GM21786 (cell line): ENCODE data around the gene CDC5L.
"Not testable (repeated sequence)": the region's sequence is repeated elsewhere in the genome, so short reads cannot be mapped to it uniquely, and the experiment has no call there.

Experiments
- ATAC-seq: cut with Tn5 transposase; IDR thresholded peaks from one replicate; pipeline ENCODE4 v1.9.1; 2021; ENCODE audit not compliant: unreplicated experiment

CDC5L gene

DNA sequence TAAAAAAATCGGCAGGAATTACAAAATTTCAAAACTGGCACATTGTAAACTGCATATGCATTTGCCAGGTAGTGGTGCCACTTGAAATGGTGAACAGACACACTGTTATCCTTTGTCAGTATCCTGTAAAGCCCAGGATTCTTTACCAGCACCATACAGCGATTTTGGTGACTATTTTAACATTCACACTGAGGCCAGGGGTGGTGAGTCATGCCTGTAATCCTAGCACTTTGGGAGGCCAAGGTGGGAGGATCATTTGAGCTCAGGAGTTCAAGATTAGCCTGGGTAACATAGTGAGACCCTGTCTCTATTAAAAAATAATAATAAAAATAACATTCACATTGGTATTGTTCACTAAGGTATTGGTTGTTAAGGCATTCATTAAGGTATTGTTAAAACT lies 61.7 kb downstream of the CDC5L start:
- ATAC-seq = not testable (repeated sequence)

- no peak for ATAC-seq
Observed at GRCh38 chr6:44451803-44452695, 64.5 kb downstream of the CDC5L start.

- no peak for ATAC-seq
Observed at GRCh38 chr6:44452725-44453124, 65.2 kb downstream of the CDC5L start.

DNA sequence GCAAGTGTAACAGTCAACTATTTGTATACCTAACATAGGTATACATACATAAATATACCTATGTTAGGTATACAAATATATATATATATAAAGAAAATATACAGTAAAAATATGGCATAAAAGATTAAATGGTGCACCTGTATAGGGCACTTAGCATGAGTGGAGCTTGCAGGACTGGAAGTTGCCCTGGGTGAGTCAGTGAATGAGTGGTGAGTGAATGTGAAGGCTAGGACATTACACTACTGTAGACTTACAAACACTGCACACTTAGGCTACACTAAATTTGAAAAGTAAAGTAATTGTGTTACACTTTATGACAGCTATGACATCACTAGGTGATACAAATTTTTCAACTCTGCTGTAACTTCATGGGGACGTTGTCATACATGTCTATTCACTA lies 65.6 kb downstream of the CDC5L start:
- ATAC-seq = no peak

GRCh38 chr6:44454198-44454597 lies 66.7 kb downstream of the CDC5L start:
- ATAC-seq = no peak

DNA sequence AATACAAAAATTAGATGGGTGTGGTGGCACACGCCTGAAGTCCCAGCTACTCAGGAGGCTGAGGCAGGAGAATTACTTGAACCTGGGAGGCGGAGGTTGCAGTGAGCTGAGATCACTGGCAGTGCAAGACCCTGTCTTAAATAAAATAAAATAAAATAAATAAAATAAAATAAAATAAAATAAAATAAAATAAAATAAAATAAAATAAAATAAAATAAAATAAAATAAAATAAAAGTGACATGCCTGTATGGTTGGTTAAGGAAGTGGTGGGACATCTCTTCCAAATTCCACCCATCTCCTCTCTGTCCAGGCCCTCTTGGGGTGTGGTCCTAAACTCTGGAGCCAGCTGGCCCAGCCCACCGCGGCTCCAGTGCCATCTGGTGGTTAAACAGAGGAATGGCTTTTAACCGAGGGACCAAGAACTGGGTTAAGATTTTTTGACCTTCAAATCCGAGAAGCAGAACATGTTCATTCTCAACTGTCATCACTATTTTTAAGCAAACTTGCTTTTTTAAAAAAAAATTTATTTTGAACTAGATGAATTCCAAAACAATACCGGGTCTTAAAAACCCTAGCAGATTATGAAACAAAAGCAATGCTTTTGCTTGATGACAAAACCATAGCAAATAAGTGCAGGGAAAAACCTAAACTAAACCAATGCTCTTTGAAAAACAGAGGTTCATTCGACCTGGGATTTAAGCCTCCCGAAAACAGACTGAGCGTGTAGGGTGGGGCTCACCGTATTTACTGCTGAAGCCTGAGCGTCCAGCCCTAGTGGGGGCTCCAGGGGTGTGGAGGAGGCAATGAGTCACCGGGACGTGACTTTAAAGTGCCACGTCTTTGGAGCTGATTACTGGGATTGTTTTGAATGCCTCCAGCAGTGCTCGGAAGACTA lies 68.8 kb downstream of the CDC5L start:
- ATAC-seq = peak; percentile 58

DNA sequence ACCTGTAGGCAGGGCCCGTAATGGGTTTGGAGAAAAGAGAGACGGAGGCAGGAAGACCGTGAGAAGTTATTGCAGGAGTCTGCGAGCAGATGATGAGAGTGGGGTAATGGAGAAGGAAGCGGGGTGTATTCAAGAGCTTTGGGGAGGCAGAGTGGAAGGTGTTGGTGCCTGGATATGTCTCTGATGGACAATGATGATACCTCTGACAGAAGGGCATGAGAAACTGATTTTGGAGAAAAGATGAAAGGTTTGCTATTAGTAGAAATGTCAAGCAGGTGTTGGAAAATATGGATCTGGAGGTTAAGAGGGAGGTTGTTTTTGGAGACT lies 69.4 kb downstream of the CDC5L start:
- ATAC-seq = no peak

GRCh38 chr6:44457596-44457995 lies 70.1 kb downstream of the CDC5L start:
- no peak for ATAC-seq

DNA sequence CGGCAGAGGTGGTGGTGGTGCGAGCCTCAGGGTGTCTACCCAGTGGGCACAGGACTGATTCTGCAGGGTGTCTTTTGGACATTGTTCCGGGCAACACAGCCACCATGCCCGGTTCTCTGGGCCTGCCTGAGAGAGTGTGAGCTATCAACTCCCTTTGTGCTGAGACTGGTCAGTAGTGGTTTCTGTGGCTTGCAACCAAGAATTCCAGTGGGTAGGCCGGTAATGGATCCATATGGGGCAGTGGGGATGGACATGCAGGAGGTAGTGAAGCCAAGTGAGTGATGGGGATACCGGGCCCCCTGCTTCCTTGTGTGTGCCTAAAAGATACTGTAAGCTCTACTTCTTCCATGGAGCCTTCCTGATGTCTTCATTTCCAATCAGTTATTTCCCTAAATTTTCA lies 71.0 kb downstream of the CDC5L start:
- ATAC-seq = no peak

DNA sequence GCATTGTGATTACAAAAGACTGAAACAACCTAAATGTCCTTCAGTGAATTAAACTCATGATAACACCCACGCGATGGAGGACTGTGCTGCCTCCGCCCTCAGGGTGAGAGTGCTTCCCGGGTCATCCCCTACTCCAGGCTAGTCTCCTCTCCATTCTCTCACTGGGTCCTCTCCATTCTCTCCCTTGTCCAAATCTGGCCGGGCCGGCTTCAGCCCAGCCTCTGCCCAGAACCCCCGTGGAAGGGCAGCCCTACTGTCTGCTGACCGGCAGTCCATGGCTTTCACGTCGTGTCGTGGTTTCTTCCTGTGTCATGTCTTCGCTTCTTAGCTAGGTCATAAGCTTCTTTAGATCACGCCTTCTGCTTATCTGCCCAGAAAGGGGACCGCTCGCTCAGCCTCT lies 74.8 kb downstream of the CDC5L start:
- no peak for ATAC-seq

DNA sequence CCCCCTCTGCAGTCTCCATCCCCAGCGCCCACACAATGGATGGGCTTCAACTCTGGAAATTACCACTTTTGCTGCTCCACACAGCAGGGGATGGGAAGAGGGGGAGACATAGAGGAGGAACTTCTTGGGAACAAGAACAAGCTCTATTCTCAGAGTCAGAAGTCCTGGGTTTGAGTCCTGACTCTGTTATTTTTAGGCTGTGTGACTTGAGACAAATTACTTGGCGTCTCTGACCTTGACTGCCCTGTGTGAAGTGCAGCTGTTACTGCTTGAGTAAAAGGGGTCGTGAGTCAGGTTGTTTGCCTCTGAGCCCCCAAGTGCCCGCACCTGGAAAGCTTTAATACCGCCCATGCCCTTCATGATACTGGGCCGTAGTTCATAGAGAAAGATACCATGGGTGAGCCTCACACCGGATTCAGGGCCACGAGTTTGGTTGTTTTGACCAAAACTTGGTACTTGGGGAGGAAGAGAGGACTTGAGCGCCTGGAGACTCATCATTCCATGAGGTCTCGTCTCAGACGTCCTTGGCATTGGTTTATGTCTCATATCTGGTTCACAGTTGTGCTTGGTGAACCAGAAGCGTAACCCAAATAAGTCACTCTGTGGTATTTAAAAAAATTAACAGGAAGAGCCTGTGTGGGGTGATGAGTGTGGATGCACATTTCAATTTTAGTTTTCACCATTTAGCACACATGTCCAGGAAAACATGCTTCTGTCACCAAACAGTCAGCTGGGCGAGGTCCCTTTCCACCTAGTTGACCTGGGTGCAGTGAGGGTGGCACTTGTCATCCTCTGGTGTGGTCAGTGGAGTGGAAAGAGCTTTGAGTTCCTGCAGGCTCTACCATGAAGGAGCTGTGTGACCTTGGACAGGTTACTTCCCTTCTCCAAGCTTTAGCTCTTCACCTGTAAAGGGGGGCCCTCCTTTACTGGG lies 75.6 kb downstream of the CDC5L start:
- ATAC-seq = no peak

GRCh38 chr6:44463728-44464450 lies 76.4 kb downstream of the CDC5L start:
- ATAC-seq = no peak

DNA sequence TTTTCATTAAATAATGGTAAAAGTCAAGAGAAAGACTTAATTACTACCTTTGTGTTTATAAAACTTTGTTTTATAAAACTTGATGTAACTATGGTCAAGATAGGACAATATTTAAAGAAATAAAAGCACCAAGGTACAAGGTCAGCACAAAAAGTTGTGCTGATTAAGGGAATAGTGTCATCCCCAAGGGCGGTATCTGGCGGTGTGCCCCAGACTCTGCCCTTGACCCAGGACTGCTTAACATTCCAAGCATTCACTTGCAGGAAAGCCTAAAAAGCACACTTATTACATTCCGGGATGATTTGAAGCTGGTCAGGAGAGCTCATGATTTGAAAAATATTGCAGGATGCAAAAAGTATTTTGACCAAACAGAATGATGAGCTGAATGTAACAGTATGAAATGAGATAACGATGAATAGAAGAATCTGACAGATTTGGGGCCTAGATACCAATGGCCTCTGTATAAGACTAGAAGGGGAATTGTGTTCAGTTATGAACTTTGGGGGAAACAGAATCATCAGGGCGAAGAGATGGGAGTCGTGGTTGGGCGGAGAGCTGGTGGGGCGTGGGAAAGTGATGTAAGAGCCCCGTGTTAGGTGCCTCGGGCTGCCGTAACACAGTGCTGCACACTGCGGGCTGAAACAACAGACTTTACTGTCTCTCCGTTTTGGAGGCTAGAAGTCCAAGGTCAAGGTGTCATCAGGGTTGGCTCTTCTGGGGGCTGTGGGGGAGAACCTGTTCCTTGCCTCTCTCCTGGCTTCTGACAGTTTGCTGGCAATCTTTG lies 77.2 kb downstream of the CDC5L start:
- ATAC-seq = no peak

- ATAC-seq = no peak
Observed at GRCh38 chr6:44466955-44467354, 79.4 kb downstream of the CDC5L start.

DNA sequence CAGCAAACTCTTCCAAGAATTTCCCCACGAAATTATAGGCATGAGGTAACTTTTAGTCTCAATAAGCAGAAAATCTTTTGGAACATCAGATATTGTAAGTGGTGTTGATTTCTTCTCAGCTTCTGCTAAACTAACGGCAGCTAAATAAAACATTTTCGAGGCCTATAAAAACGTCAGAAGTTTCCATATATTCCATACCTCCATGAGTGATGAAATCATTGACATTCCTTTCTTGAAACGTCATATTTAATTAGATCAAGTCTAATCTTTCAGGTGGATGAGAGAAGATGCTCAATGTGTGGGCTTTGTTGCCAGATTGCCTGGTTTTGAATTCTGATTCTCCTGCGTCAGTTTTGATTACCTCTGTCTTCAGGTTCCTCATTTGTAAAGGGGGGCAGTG lies 81.3 kb downstream of the CDC5L start:
- no peak for ATAC-seq

GRCh38 chr6:44470115-44470464 lies 82.6 kb downstream of the CDC5L start:
- ATAC-seq = no peak

DNA sequence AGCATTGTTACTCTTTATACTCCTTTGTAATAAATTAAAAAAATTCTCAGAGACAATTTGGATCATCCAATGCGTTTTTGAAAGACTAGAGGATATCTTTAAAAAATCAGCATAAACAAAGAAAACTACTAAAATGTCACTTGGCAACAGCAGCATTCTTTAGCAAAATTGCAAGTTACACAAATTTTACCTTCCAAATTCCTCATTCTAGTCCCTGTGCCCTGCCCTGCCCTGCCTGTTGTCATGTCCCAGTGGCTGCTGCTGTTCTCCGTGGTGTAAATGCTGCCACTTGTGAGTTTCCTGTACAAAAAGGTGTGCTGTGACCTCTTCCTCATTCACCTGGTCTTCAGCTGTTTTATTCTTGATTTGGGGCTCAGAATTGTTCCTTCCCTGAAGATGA lies 83.2 kb downstream of the CDC5L start:
- no peak for ATAC-seq

GRCh38 chr6:44471271-44471981 lies 83.9 kb downstream of the CDC5L start:
- no peak for ATAC-seq
